GM18868 (cell line): ENCODE data around the gene TSR3.
"Not testable (repeated sequence)": the region's sequence is repeated elsewhere in the genome, so short reads cannot be mapped to it uniquely, and the experiment has no call there.

ENCODE experiments used
- ATAC-seq: cut with Tn5 transposase; IDR thresholded peaks from one replicate; pipeline ENCODE4 v1.9.1; 2021; ENCODE audit warnings: mild to moderate bottlenecking, moderate library complexity; ENCODE audit not compliant: unreplicated experiment

TSR3 gene

GRCh38 chr16:1338855-1339675 is 12.6 kb downstream of the TSR3 start:
- no peak for ATAC-seq

GRCh38 chr16:1338119-1338730 is 13.5 kb downstream of the TSR3 start:
- ATAC-seq = no peak

GRCh38 chr16:1337486-1337885 is 14.2 kb downstream of the TSR3 start:
- ATAC-seq = no peak

- ATAC-seq = no peak
Measured at GRCh38 chr16:1336619-1337018, 15.1 kb downstream of the TSR3 start.

GRCh38 chr16:1335996-1336395 is 15.7 kb downstream of the TSR3 start:
- ATAC-seq = no peak

GRCh38 chr16:1335211-1335971 is 16.3 kb downstream of the TSR3 start:
- ATAC-seq = no peak

- ATAC-seq = no peak
Measured at GRCh38 chr16:1334739-1335138, 16.9 kb downstream of the TSR3 start.

- no peak for ATAC-seq
Measured at GRCh38 chr16:1333854-1334700, 17.6 kb downstream of the TSR3 start.

- ATAC-seq = no peak
Measured at GRCh38 chr16:1333149-1333812, 18.4 kb downstream of the TSR3 start, which contains the start of gene BAIAP3. Gene BAIAP3, plus strand, starts transcription at chr16:1333645. Its CDS starts 4,905 bp downstream, at chr16:1338550.

GRCh38 chr16:1332618-1333148 is 19.0 kb downstream of the TSR3 start:
- ATAC-seq = no peak

- ATAC-seq = no peak
Measured at GRCh38 chr16:1331712-1332617, 19.7 kb downstream of the TSR3 start.

- ATAC-seq = no peak
Measured at GRCh38 chr16:1330931-1331711, 20.6 kb downstream of the TSR3 start.

- no peak for ATAC-seq
Measured at GRCh38 chr16:1330260-1330914, 21.3 kb downstream of the TSR3 start.

- ATAC-seq = not testable (repeated sequence)
Measured at GRCh38 chr16:1328961-1329360, 22.7 kb downstream of the TSR3 start.

- not testable (repeated sequence) for ATAC-seq
Measured at GRCh38 chr16:1328136-1328535, 23.5 kb downstream of the TSR3 start.

- ATAC-seq = no peak
Measured at GRCh38 chr16:1327619-1327947, 24.1 kb downstream of the TSR3 start.

GRCh38 chr16:1326946-1327618 is 24.6 kb downstream of the TSR3 start:
- no peak for ATAC-seq
